Fibroblast of lung (primary cell): ENCODE data around the gene TGM5. TPM values are rescaled to one million over a fixed set of nuclear protein-coding genes. Genes with fewer than 3 reads are reported as not detected.

Experiments
- DNase-seq, 2 donors: peaks; one replicate each; pipeline versions ENCODE4 v3.0.0 to v3.0.0-alpha.2; 2010; ENCODE audit warnings: low read depth in 2 of 2
- H2AFZ ChIP-seq: 2 replicates; pipeline ENCODE4 v1.5.1; 2012; ENCODE audit warnings: low read length, control low read depth, inconsistent platforms
- H3K27ac ChIP-seq: 2 replicates; pipeline ENCODE4 v1.5.1; 2011; ENCODE audit warnings: low read length, control low read depth; ENCODE audit not compliant: insufficient read depth
- H3K27me3 ChIP-seq: 2 replicates; pipeline ENCODE4 v1.5.1; 2011; ENCODE audit warnings: mild to moderate bottlenecking, low read length; ENCODE audit not compliant: control insufficient read depth, insufficient read depth
- H3K36me3 ChIP-seq: 2 replicates; pipeline ENCODE4 v1.5.1; 2011; ENCODE audit warnings: low read length; ENCODE audit not compliant: control insufficient read depth, insufficient read depth
- H3K4me1 ChIP-seq: 2 replicates; pipeline ENCODE4 v1.5.1; 2011; ENCODE audit warnings: low read length; ENCODE audit not compliant: control insufficient read depth, insufficient read depth; ENCODE audit errors: extremely low read depth
- H3K4me2 ChIP-seq: 2 replicates; pipeline ENCODE4 v1.5.1; 2011; ENCODE audit warnings: low read length, control low read depth; ENCODE audit not compliant: insufficient read depth; ENCODE audit errors: extremely low read depth
- H3K4me3 ChIP-seq, 4 experiments: fragments of 200-600 bp in 1 of 4; sonication (generic) in 1 of 4; replicated peaks in 1 of 4; 2 replicates each; pipeline ENCODE4 v1.5.1; 2011 to 2016; ENCODE audit warnings: low read length in 4 of 4, low read depth in 3 of 4, mild to moderate bottlenecking in 3 of 4, control low read depth in 2 of 4, inconsistent platforms in 1 of 4, mixed read lengths in 1 of 4; ENCODE audit not compliant: insufficient read depth in 1 of 4; ENCODE audit errors: control extremely low read depth in 1 of 4
- H3K79me2 ChIP-seq: 2 replicates; pipeline ENCODE4 v1.5.1; 2012; ENCODE audit warnings: mild to moderate bottlenecking, low read length, inconsistent platforms; ENCODE audit not compliant: control insufficient read depth, insufficient read depth
- H3K9ac ChIP-seq: 2 replicates; pipeline ENCODE4 v1.5.1; 2011; ENCODE audit warnings: mild to moderate bottlenecking, low read length, control low read depth; ENCODE audit not compliant: insufficient read depth
- H3K9me3 ChIP-seq: 2 replicates; pipeline ENCODE4 v1.5.1; 2012; ENCODE audit warnings: low read depth, low read length; ENCODE audit not compliant: control insufficient read depth, insufficient read depth
- H4K20me1 ChIP-seq: 2 replicates; pipeline ENCODE4 v1.5.1; 2011; ENCODE audit warnings: low read length; ENCODE audit not compliant: control insufficient read depth, insufficient read depth; ENCODE audit errors: extremely low read depth
- CTCF ChIP-seq, 2 donors: IDR thresholded peaks in 1 of 2; conservative IDR thresholded peaks in 1 of 2; 1 replicate in 1 of 2; 2 replicates in 1 of 2; pipeline ENCODE4 v1.5.1; 2011 to 2012; ENCODE audit warnings: low read length in 2 of 2, control low read depth in 1 of 2, inconsistent platforms in 1 of 2, low read depth in 1 of 2, mild to moderate bottlenecking in 1 of 2
- EZH2 ChIP-seq: IDR thresholded peaks from 2 replicates; pipeline ENCODE4 v1.5.1; 2012; ENCODE audit warnings: low read length, control low read depth, mild to moderate bottlenecking; ENCODE audit errors: missing control alignments
- polyA plus RNA-seq, 2 donors: library from polyadenylated mRNA; depleted of rRNA in 1 of 2; stranded (reverse) in 1 of 2; unstranded in 1 of 2; fragments of >200 nt; gene quantifications; 2 replicates each; pipeline ENCODE4 v1.2.1, GENCODE V29; 2011 to 2012; ENCODE audit warnings: missing spikeins in 1 of 2
- total RNA-seq: library from RNA; depleted of rRNA; stranded (reverse); fragments of >200 nt; gene quantifications from 2 replicates; pipeline ENCODE4 v1.2.1, GENCODE V29; 2014

Gene TGM5
- total and polyA plus RNA-seq, 2 donors (not counting 1 experiment from before 2014, with no cell fraction given), result under 0.01 to 0.03 TPM

- H3K27me3 ChIP-seq, result peaks cover 16% of the 10 kb centered on the region
- H3K27ac ChIP-seq, result no peak overlapping the region
- TF ChIP-seq EZH2, result no peak
- no peak for TF ChIP-seq CTCF (conservative IDR thresholded peaks at IDR 0.05 in 1 of 2, IDR thresholded peaks at IDR 0.05 in 1 of 2; ENCODE audit: low read depth in 1 of 2, low read length in 2 of 2)
- no peaks in the 10 kb centered on the region for H3K36me3 ChIP-seq
- no peak overlapping the region for H3K9ac ChIP-seq
- no peak overlapping the region for H3K4me3 ChIP-seq
- H3K79me2 ChIP-seq, result no peaks in the 10 kb centered on the region
- H2AFZ ChIP-seq, result no peak overlapping the region
- H3K4me2 ChIP-seq, result no peak overlapping the region
- no peaks in the 10 kb centered on the region for H3K4me1 ChIP-seq
- DNase-seq, result no peak
- no peaks in the 10 kb centered on the region for H3K9me3 ChIP-seq
- H4K20me1 ChIP-seq, result no peaks in the 10 kb centered on the region
Observed at GRCh38 chr15:43277231-43277823, 10.6 kb upstream of the TGM5 start.

- Histone ChIP-seq H3K79me2 (no peaks in the 10 kb centered on the region), H3K4me2 (no peak overlapping the region), H4K20me1 (no peaks in the 10 kb centered on the region), H2AFZ (no peak overlapping the region), H3K9me3 (no peaks in the 10 kb centered on the region), H3K4me1 (no peaks in the 10 kb centered on the region), H3K36me3 (no peaks in the 10 kb centered on the region), H3K27ac (no peak overlapping the region), H3K27me3 (peaks cover 16% of the 10 kb centered on the region), H3K9ac (no peak overlapping the region), H3K4me3 (no peak overlapping the region)
- TF ChIP-seq EZH2 (no peak), CTCF (conservative IDR thresholded peaks at IDR 0.05 in 1 of 2, IDR thresholded peaks at IDR 0.05 in 1 of 2; ENCODE audit: low read depth in 1 of 2, low read length in 2 of 2) (no peak)
- DNase-seq, result no peak
Observed at GRCh38 chr15:43276563-43277200, 10.0 kb upstream of the TGM5 start.

- Histone ChIP-seq H3K4me3 (no peak overlapping the region), H3K9me3 (no peaks in the 10 kb centered on the region), H3K9ac (no peak overlapping the region), H2AFZ (no peak overlapping the region), H3K4me2 (no peak overlapping the region), H3K27ac (no peak overlapping the region), H3K4me1 (no peaks in the 10 kb centered on the region), H3K36me3 (no peaks in the 10 kb centered on the region), H4K20me1 (no peaks in the 10 kb centered on the region), H3K79me2 (no peaks in the 10 kb centered on the region), H3K27me3 (peaks cover 16% of the 10 kb centered on the region)
- no peak for DNase-seq
- TF ChIP-seq CTCF (conservative IDR thresholded peaks at IDR 0.05 in 1 of 2, IDR thresholded peaks at IDR 0.05 in 1 of 2; ENCODE audit: low read depth in 1 of 2, low read length in 2 of 2) (no peak), EZH2 (no peak)
Observed at GRCh38 chr15:43275740-43276562, 9.2 kb upstream of the TGM5 start.
